H1 (cell line): ENCODE results near the gene PPP1R14C. TPM values are rescaled to one million over a fixed set of nuclear protein-coding genes. Genes with fewer than 3 reads are reported as not detected.

ENCODE experiments used
- CTCF ChIA-PET: fragments of 300-600 bp; sonication (Branson Sonifier 250); formaldehyde crosslinking; loops from one replicate; lab custom pipeline; 2021; ENCODE audit not compliant: partially characterized antibody; lab: Charles Lee
- POLR2A ChIA-PET: fragments of 300-600 bp; sonication (Branson Sonifier 250); formaldehyde crosslinking; loops from one replicate; lab custom pipeline; 2021; ENCODE audit warnings: inconsistent platforms; ENCODE audit not compliant: partially characterized antibody; lab: Charles Lee
- DNase-seq, 2 experiments: peaks; one replicate each; pipeline versions ENCODE4 v3.0.0 to v3.0.0-alpha.2; 2010 to 2022; ENCODE audit warnings: low spot score in 2 of 2, low read depth in 1 of 2, mixed read lengths in 1 of 2
- FAIRE-seq: peaks from 2 replicates; lab custom pipeline; 2011; peaks lifted over from hg19 to GRCh38; lab: Jason Lieb, UNC
- H2AFZ ChIP-seq: 2 replicates; pipeline ENCODE4 v1.8.1; 2012; ENCODE audit warnings: low read length, inconsistent platforms
- H2AK5ac ChIP-seq: 2 replicates; pipeline ENCODE4 v1.6.1; 2013; ENCODE audit warnings: low read depth, low read length
- H2BK120ac ChIP-seq: replicated peaks from 2 replicates; pipeline ENCODE3; 2013; ENCODE audit warnings: low read depth, low read length, inconsistent platforms
- H2BK12ac ChIP-seq: 2 replicates; pipeline ENCODE4 v1.6.1; 2013; ENCODE audit warnings: low read depth, low read length
- H2BK15ac ChIP-seq: 2 replicates; pipeline ENCODE4 v1.6.1; 2013; ENCODE audit warnings: low read length
- H2BK20ac ChIP-seq: 2 replicates; pipeline ENCODE4 v1.6.1; 2013; ENCODE audit warnings: low read length
- H2BK5ac ChIP-seq: 2 replicates; pipeline ENCODE4 v1.6.1; 2013; ENCODE audit warnings: low read depth, low read length
- H3K14ac ChIP-seq: 2 replicates; pipeline ENCODE4 v1.6.1; 2013; ENCODE audit warnings: inconsistent platforms; ENCODE audit not compliant: insufficient read length
- H3K18ac ChIP-seq: 2 replicates; pipeline ENCODE4 v1.6.1; 2013; ENCODE audit warnings: low read length; ENCODE audit errors: extremely low read depth
- H3K23ac ChIP-seq: 2 replicates; pipeline ENCODE4 v1.6.1; 2013; ENCODE audit warnings: inconsistent platforms; ENCODE audit not compliant: insufficient read length
- H3K23me2 ChIP-seq: 2 replicates; pipeline ENCODE4 v1.6.1; 2013; ENCODE audit warnings: low read depth, low read length
- H3K27ac ChIP-seq: 2 replicates; pipeline ENCODE4 v1.6.1; 2011; ENCODE audit warnings: low read depth, low read length, inconsistent platforms
- H3K27me3 ChIP-seq, 4 experiments: replicated peaks in 1 of 4; 1 replicate in 1 of 4; 2 replicates in 3 of 4; pipeline versions ENCODE4 v1.6.1 to v1.8.1; 2011 to 2013; ENCODE audit warnings: low read length in 3 of 4, mild to moderate bottlenecking in 3 of 4, inconsistent platforms in 2 of 4, mixed read lengths in 2 of 4, moderate library complexity in 1 of 4; ENCODE audit not compliant: control insufficient read depth in 3 of 4, insufficient read depth in 3 of 4; ENCODE audit errors: extremely low read depth in 1 of 4
- H3K36me3 ChIP-seq, 4 experiments: 2 replicates each; pipeline versions ENCODE4 v1.6.1 to v1.8.1; 2011 to 2013; ENCODE audit warnings: mild to moderate bottlenecking in 4 of 4, low read length in 3 of 4, moderate library complexity in 2 of 4, control low read depth in 1 of 4, inconsistent platforms in 1 of 4; ENCODE audit not compliant: insufficient read depth in 4 of 4, control insufficient read depth in 2 of 4
- H3K4ac ChIP-seq: replicated peaks from 2 replicates; pipeline ENCODE3; 2013; ENCODE audit warnings: low read length, low read depth, mixed read lengths, inconsistent platforms; ENCODE audit not compliant: insufficient read length
- H3K4me1 ChIP-seq, 4 experiments: replicated peaks in 1 of 4; 1 replicate in 1 of 4; 2 replicates in 3 of 4; pipeline versions ENCODE4 v1.6.1 to v1.8.1; 2011 to 2013; ENCODE audit warnings: low read length in 3 of 4, inconsistent platforms in 2 of 4, mixed read lengths in 1 of 4; ENCODE audit not compliant: insufficient read depth in 4 of 4, control insufficient read depth in 3 of 4
- H3K4me2 ChIP-seq, 2 experiments: 2 replicates each; pipeline versions ENCODE4 v1.6.1 to v1.8.1; 2011 to 2013; ENCODE audit warnings: low read depth in 2 of 2, low read length in 2 of 2, control low read depth in 1 of 2, inconsistent platforms in 1 of 2, mild to moderate bottlenecking in 1 of 2; ENCODE audit not compliant: insufficient read depth in 1 of 2
- H3K4me3 ChIP-seq, 4 experiments: fragments of 200-600, 300-600 bp in 1 of 4; sonication (generic), shearing (Covaris generic), sonication (Bioruptor Twin) in 1 of 4; 2 replicates each; pipeline versions ENCODE4 v1.5.1 to v1.8.1; 2011 to 2016; ENCODE audit warnings: low read length in 4 of 4, low read depth in 3 of 4, control low read depth in 2 of 4, inconsistent platforms in 2 of 4, mild to moderate bottlenecking in 2 of 4, mixed read lengths in 1 of 4, moderate library complexity in 1 of 4; ENCODE audit not compliant: insufficient read depth in 2 of 4; ENCODE audit errors: extremely low read depth in 1 of 4
- H3K56ac ChIP-seq: replicated peaks from 2 replicates; pipeline ENCODE3; 2013; ENCODE audit warnings: low read depth, mild to moderate bottlenecking, mixed read lengths, low read length, inconsistent platforms; ENCODE audit not compliant: insufficient read length
- H3K79me1 ChIP-seq: 2 replicates; pipeline ENCODE4 v1.6.1; 2013; ENCODE audit warnings: low read depth, low read length, control low read depth
- H3K79me2 ChIP-seq, 2 experiments: 2 replicates each; pipeline versions ENCODE4 v1.6.1 to v1.8.1; 2012 to 2013; ENCODE audit warnings: low read length in 2 of 2, mild to moderate bottlenecking in 2 of 2, inconsistent platforms in 1 of 2; ENCODE audit not compliant: insufficient read depth in 2 of 2, control insufficient read depth in 1 of 2
- H3K9ac ChIP-seq, 4 experiments: replicated peaks in 1 of 4; 1 replicate in 1 of 4; 2 replicates in 3 of 4; pipeline versions ENCODE4 v1.6.1 to v1.8.1; 2011 to 2013; ENCODE audit warnings: low read depth in 3 of 4, low read length in 3 of 4, control low read depth in 2 of 4, mild to moderate bottlenecking in 2 of 4, moderate library complexity in 2 of 4, inconsistent platforms in 1 of 4; ENCODE audit errors: extremely low read depth in 1 of 4
- H3K9me3 ChIP-seq, 2 experiments: 2 replicates each; pipeline versions ENCODE4 v1.6.1 to v1.8.1; 2012 to 2013; ENCODE audit warnings: mild to moderate bottlenecking in 2 of 2, moderate library complexity in 2 of 2, control low read depth in 1 of 2, inconsistent platforms in 1 of 2, low read depth in 1 of 2, low read length in 1 of 2, mixed read lengths in 1 of 2; ENCODE audit not compliant: insufficient read depth in 2 of 2
- H4K20me1 ChIP-seq, 2 experiments: replicated peaks in 1 of 2; 2 replicates each; pipeline versions ENCODE3 to v1.8.1; 2011 to 2013; ENCODE audit warnings: inconsistent platforms in 2 of 2, low read length in 2 of 2, mild to moderate bottlenecking in 1 of 2; ENCODE audit not compliant: insufficient read depth in 2 of 2, control insufficient read depth in 1 of 2
- H4K5ac ChIP-seq: 2 replicates; pipeline ENCODE4 v1.6.1; 2013; ENCODE audit warnings: low read length, low read depth, mixed read lengths, inconsistent platforms; ENCODE audit not compliant: insufficient read length
- H4K8ac ChIP-seq: 2 replicates; pipeline ENCODE4 v1.8.0; 2013; ENCODE audit warnings: mild to moderate bottlenecking, moderate library complexity, low read length, inconsistent platforms; ENCODE audit not compliant: insufficient read depth; ENCODE audit errors: extremely low read depth
- H4K91ac ChIP-seq: replicated peaks from 2 replicates; pipeline ENCODE3; 2013; ENCODE audit warnings: low read length, mixed read lengths, inconsistent platforms; ENCODE audit not compliant: insufficient read length
- ASH2L ChIP-seq: fragments of 200-600, 300-600 bp; sonication (generic); IDR thresholded peaks from one replicate; pipeline ENCODE4 v1.7.1; 2017; ENCODE audit warnings: low read length
- CTBP2 ChIP-seq: IDR thresholded peaks from 2 replicates; pipeline ENCODE4 v1.7.0; 2011; ENCODE audit warnings: borderline replicate concordance, mild to moderate bottlenecking, moderate library complexity, mixed read lengths, low read length; ENCODE audit not compliant: insufficient read depth, insufficient read length
- HDAC2 ChIP-seq, 2 experiments: fragments of 300-600 bp in 1 of 2; sonication (generic) in 1 of 2; IDR thresholded peaks; 2 replicates each; pipeline ENCODE4 v1.6.1; 2011 to 2012; ENCODE audit warnings: low read depth in 2 of 2, low read length in 2 of 2, mild to moderate bottlenecking in 2 of 2, moderate library complexity in 2 of 2, borderline replicate concordance in 1 of 2, inconsistent platforms in 1 of 2
- JUND ChIP-seq: IDR thresholded peaks from 2 replicates; pipeline ENCODE4 v1.6.1; 2011; ENCODE audit warnings: mild to moderate bottlenecking, improper control_type of control experiment, low read length
- NANOG ChIP-seq: IDR thresholded peaks from 2 replicates; pipeline ENCODE4 v1.6.1; 2011; ENCODE audit warnings: low read length, low read depth, mild to moderate bottlenecking, inconsistent platforms; ENCODE audit not compliant: insufficient read depth, poor library complexity, severe bottlenecking
- WGBS, 2 experiments: shearing (Covaris generic) in 1 of 2; methylation state at CpG; one replicate each; pipeline versions ENCODE4 v1.1.6 to v1.1.7; 2013 to 2015; ENCODE audit warnings: low lambda C conversion rate in 2 of 2, mixed read lengths in 2 of 2, inconsistent platforms in 1 of 2, low coverage in 1 of 2, missing lambda C conversion rate in 1 of 2; ENCODE audit not compliant: insufficient replicate concordance in 2 of 2, insufficient coverage in 1 of 2, insufficient read length in 1 of 2; ENCODE audit errors: extremely low coverage in 1 of 2, missing lambda C conversion rate in 1 of 2; 5-methylcytosine and 5-hydroxymethylcytosine counted together
- polyA plus RNA-seq, 7 experiments: library from polyadenylated mRNA; depleted of rRNA in 3 of 7; stranded (reverse) in 5 of 7; unstranded in 2 of 7; fragments of >200 nt in 5 of 7; fragments of 200-250 nt in 2 of 7; gene quantifications; 1 replicate in 5 of 7; 2 replicates in 1 of 7; 4 replicates in 1 of 7; pipeline versions ENCODE4 v1.2.1 to v1.2.3, GENCODE V29; 2011 to 2013; ENCODE audit warnings: missing spikeins in 2 of 7, mixed read lengths in 2 of 7
- total RNA-seq: library from RNA; stranded (reverse); fragmentation: NEBNext Ultra II Directional; extraction: Animal tissue kit (Norgen Biotek cat#: 25700); gene quantifications from 2 replicates; pipeline ENCODE4 v1.2.1, GENCODE V29; 2021
- TF ChIP-seq, protein P1 (sequence below): IDR thresholded peaks from 2 replicates; pipeline ENCODE4 v1.6.1; 2012; ENCODE audit warnings: inconsistent platforms

PPP1R14C gene
- total and polyA plus RNA-seq, 2 of the 8 experiments (the other 6 are each of a cell fraction or from before 2014, with no cell fraction given): 0.30 to 0.61 TPM

DNA sequence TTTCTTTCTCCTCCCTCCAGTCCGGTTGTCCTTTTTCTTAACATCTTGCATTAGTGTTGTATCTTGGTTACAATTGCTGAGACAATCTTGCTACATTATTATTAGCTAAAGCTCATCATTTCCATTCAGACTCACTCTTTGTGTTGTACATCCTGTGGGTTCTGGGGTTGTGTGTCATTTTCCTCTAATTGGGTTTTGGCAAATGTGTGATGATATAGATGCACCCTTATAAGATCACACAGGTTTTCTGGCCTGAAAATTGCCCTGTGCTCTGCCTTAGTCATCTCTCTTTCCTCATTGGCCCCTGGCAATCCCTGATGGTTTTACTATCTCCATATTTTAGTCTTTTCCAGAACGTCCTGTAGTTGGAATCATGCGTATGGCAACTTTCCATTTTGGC is 60.1 kb downstream of the PPP1R14C start:
- no peak overlapping the region for H4K5ac ChIP-seq
- no peaks in the 10 kb centered on the region for H3K79me2 ChIP-seq
- ChIA-PET POLR2A (no interaction called here), CTCF (interaction anchor here (2.2 to 2.5 kb wide), 2 partner anchors 17 to 23 kb away, joined by 5 to 8 read pairs; no protein-coding TSS in a partner anchor)
- no peak overlapping the region for H3K56ac ChIP-seq
- H2AFZ ChIP-seq: no peak overlapping the region
- no peak overlapping the region for H3K9ac ChIP-seq
- no peak overlapping the region for H3K4ac ChIP-seq
- no peaks in the 10 kb centered on the region for H3K23me2 ChIP-seq
- DNase-seq (no peak), FAIRE-seq (no peak)
- no peak overlapping the region for H4K8ac ChIP-seq
- no peak overlapping the region for H3K14ac ChIP-seq
- no peak overlapping the region for H4K91ac ChIP-seq
- no peak overlapping the region for H2BK120ac ChIP-seq
- no peak overlapping the region for H3K23ac ChIP-seq
- H3K79me1 ChIP-seq: no peaks in the 10 kb centered on the region
- H3K4me2 ChIP-seq: no peak overlapping the region
- H3K27ac ChIP-seq: no peak overlapping the region
- no peak overlapping the region for H2BK12ac ChIP-seq
- no peaks in the 10 kb centered on the region for H3K4me1 ChIP-seq
- H2BK15ac ChIP-seq: no peak overlapping the region
- no peaks in the 10 kb centered on the region for H3K27me3 ChIP-seq
- no peak overlapping the region for H2BK20ac ChIP-seq
- H4K20me1 ChIP-seq: no peaks in the 10 kb centered on the region
- WGBS, 2 experiments: 83% methylated on average over 3 of the region's 3 CpGs; no CpG with 5 or more reads in 1 of the 2 experiments
- no peak overlapping the region for H3K4me3 ChIP-seq
- no peaks in the 10 kb centered on the region for H3K9me3 ChIP-seq
- TF ChIP-seq CTBP2 (no peak), JUND (no peak), NANOG (no peak), ASH2L (no peak), HDAC2 (IDR thresholded peaks at IDR 0.05; ENCODE audit: borderline replicate concordance in 1 of 2, low read depth in 2 of 2, low read length in 2 of 2) (no peak)
- TF ChIP-seq, protein P1, sequence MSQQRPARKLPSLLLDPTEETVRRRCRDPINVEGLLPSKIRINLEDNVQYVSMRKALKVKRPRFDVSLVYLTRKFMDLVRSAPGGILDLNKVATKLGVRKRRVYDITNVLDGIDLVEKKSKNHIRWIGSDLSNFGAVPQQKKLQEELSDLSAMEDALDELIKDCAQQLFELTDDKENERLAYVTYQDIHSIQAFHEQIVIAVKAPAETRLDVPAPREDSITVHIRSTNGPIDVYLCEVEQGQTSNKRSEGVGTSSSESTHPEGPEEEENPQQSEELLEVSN: no peak
- H3K36me3 ChIP-seq: no peaks in the 10 kb centered on the region
- H3K18ac ChIP-seq: no peak overlapping the region
- H2BK5ac ChIP-seq: no peak overlapping the region
- no peak overlapping the region for H2AK5ac ChIP-seq
